Stimulated activated naive CD8-positive, alpha-beta T cell treated with anti-CD3 and anti-CD28 coated beads, Interleukin-15, Interleukin-2, amounts not matched to agents 100 U/mL and 50 U/mL, for 24 hours (primary cell): ENCODE measurements around the gene SMIM22.
"Not testable (repeated sequence)": the region's sequence is repeated elsewhere in the genome, so short reads cannot be mapped to it uniquely, and the experiment has no call there.

ENCODE experiments used
- ATAC-seq: fragments of 150-1000 bp; cut with Tn5 transposase; one replicate; pipeline ENCODE4 v1.10.0; 2021
- DNase-seq: peaks from one replicate; pipeline ENCODE4 v3.0.0; 2021

Gene SMIM22

DNA sequence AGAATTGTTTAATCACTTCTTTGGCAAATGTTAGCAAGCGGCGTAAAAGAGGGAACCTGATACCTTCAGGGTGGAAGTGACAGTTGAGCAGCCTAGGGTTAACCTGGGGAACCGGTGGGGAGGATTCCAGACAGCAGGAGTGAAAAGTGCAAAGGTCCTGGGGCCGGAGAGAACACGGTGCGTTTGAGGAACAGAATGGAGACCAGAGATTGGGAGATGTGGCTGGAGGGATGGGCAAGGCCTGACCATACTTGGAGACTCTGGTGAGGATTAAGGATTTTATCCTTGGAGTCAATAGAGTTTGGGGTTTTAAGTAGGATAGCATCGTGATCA, 25.9 kb upstream of the SMIM22 start:
- DNase-seq: no peak
- no peak for ATAC-seq

DNA sequence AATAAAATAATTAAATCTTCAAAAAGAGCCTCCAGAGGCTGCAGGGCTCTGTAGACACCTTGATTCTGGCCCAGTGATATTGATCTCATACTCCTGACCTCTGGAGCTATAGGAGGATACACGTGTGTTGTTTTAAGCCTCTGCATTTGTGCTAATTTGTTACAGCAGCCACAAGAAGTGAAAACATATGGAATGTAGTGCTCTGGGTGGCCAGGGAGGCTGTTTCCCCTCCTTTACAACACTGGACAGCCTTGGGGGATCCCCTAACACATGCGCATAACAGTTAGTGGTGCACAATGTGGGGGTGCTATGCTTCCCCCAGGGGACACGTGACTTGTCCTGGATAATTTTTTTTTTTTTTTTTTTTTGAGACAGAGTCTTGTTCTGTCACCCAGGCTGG, 23.5 kb upstream of the SMIM22 start:
- ATAC-seq: no peak
- no peak for DNase-seq

DNA sequence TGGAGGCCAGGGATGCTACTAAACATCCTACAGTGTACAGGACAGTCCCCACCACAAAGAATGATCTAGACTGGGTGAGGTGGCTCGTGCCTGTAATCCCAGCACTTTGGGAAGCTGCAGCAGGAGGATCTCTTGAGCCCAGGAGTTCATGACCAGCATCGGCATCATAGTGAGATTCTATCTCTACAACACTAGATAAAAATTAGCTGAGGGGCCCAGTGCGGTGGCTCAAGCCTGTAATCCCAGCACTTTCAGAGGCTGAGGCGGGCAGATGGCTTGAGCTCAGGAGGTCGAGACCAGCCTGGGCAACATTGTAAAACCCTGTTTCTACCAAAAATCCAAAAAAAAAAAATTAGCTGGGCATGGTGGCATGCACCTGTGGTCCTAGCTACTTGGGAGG, 22.8 kb upstream of the SMIM22 start:
- DNase-seq (no peak), ATAC-seq (no peak)

DNA sequence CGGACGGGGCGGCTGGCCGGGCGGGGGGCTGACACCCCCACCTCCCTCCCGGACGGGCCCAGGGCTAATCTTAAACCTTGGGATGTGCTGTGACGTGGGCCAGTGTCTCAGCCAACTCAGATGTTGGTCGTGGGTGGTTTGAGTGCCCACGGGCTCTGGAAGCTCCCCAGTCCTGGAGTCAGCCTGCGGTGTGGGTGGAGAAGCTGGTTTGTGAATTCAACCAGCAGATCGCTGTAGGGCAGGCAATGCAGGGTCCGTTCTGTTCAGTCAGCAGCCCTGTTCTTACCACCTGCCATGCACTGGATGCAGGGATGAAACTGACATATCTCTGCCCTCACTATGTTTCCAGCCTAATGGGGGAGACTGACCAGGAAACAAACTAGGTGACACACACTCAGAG, 20.2 kb upstream of the SMIM22 start:
- ATAC-seq (no peak), DNase-seq (no peak)

DNA sequence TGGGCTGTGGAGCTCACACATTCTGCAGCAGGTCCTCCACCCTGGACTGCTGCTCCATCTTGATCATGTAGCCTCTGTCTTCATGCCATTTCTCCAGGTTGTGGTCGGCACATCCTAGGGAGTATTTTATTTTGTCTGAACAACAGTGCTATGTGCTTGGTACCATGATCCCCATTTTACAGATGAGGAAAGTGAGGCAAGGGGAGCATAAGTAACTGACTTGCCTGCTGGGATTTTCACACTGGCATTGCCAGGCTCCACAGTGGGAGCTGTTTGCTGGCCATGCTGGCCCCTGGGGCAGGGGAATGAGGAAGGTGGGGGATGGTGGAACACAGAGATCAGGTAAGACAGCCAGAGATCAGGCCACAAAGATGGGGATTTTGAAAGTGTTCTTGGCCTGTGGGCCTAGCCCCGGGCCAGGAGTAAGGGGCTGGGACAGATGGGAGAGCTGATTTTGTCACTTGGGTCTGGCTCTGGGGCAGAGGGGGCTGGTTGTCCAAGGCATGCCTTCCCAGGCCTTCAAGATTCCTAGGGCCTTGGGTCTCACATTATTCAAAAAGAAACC, 18.9 kb upstream of the SMIM22 start:
- no peak for ATAC-seq

DNA sequence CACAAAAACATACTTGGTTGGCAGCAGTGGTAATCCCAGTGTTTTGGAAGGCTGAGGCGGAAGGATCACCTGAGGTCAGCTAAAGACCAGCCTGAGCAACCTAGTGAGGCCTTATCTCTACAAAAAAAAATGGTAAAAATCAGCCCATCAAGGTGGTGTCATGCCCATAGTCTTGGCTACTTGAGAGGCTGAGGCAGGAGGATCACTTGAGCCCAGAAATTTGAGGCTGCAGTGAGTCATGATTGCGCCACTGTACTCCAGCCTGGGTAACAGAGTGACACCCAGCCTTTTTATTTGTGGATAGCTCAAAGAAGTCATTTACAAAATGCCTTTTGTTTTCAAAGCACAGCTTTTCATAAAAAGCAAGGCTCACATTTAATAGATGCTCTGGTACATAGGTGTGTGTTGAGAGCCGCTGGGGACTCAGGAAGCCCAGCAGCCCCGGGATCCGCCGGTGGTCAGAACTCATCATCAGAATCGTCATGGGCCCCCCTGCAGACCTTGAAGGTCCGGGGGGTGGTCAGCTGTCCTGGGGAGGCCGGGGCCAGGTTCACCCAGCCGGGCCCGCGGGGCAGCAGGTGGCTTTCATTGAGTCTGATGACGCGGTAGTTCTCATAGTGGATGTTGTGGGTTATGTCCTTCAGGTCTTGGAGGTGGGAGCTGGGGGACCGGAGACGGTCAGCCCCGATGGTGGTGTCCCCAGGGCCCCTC, 17.7 kb upstream of the SMIM22 start:
- DNase-seq (no peak), ATAC-seq (no peak)

More for the DNA sequence above, 18.9 kb upstream of the SMIM22 start:
- DNase-seq: no peak

DNA sequence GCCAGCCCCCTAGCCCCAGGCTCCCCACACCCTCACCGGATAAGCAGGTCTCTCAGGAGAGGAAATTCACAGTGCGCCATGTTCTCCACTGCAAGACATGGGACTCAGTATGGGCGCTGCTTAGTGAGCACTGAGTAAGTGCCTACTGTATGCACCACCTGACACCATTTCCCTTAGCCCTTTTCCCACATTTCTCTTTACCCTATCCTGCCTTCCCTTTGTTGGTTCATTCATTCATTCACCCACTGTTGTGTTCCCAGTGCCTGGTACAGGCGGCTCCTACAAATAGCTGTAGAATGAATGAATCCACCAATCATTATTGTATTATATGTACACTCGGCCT, 17.1 kb upstream of the SMIM22 start:
- ATAC-seq (no peak), DNase-seq (no peak)

DNA sequence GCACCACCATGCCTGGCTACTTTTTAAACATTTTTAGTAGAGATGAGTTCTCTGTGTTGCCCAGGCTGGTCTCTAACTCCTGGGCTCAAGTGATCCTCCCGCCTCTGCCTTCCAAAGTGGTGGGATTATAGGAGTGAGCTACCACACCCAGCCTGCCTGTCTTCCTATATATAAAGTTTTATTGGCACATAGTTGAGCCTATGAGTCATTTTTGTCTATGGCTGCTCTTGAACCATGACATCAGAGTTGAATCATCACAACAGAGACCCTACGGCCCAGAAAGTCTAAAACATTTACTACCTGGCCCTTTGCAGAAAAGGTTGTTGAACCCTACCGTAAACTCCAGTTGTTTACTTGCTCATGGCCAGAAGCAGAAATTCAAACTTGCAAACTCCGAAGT, 14.9 kb upstream of the SMIM22 start:
- ATAC-seq (no peak), DNase-seq (no peak)

DNA sequence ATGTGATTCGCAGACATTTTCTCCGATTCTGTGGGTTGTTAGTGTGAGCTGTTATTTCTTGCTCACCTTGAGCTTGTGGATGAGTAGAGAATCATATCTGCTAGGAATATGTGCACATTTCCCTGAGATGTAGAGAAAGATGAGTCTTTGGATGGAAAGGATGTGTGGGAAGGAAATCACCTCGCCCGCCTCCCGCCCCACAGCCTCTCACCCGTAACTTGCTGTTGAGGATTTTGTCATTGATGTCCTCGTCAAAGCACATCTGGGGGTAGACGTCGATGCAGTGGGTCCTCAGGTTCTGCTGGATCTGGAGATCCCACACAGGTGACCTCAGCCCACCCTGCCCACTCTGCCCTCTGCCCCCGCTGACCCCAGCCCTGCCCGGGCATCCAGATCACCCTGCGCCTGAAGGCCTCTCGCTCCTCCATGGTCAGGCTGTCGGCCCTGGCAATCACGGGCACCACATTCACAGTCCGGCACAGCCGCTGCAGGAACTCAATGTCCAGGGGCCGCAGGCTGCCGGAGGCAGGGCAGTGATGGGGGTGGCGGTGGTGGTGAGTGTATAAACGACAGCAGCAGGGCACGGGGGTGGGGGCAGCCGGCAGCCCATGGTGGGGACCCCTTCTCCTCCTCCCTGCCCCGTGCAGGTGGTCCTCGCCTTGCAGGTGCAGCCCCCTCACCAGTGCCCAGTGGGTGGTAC, 11.8 kb upstream of the SMIM22 start:
- ATAC-seq (no peak), DNase-seq (no peak)

DNA sequence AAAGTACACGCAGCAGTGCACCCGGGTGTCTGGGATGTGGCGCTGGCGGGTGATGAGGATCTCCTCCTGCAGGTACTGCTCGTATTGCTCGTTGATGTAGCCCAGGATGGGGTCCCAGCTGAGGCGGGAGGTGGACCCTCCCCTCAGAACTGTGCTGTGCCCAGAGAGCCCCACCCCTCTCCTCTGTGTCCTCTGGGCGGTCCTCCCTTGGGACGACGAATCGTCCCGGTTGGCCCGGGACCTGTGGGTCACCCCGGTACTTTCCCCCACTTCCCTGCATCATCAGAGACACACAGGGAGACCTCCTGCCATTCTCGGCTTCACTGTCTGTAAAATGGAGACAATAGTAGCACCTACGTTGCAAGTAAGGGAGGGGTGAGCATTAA, 11.2 kb upstream of the SMIM22 start:
- ATAC-seq: no peak

DNA sequence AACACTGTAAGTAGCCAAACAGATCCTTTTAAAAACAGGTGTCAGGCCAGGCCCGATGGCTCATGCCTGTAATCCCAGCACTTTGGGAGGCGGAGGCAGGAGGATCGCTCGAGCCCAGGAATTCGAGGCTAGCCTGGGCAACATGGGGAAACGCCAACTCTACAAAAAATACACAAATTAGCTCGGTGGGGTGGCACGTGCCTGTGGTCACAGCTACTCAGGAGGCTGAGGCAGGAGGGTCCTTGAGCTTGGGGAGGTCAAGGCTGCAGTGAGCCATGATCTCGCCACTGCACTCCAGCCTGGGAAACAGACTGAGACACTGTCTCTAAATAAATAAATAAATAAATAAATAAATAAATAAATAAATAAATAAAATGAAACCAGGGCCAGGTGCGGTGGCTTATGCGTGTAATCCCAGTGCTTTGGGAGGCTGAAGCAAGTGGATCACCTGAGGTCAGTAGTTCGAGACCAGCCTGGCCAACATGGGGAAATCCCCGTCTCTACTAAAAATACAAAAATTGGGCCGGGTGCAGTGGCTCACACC, 10.7 kb upstream of the SMIM22 start:
- DNase-seq: not testable (repeated sequence)

More for the DNA sequence above, 11.2 kb upstream of the SMIM22 start:
- no peak for DNase-seq

DNA sequence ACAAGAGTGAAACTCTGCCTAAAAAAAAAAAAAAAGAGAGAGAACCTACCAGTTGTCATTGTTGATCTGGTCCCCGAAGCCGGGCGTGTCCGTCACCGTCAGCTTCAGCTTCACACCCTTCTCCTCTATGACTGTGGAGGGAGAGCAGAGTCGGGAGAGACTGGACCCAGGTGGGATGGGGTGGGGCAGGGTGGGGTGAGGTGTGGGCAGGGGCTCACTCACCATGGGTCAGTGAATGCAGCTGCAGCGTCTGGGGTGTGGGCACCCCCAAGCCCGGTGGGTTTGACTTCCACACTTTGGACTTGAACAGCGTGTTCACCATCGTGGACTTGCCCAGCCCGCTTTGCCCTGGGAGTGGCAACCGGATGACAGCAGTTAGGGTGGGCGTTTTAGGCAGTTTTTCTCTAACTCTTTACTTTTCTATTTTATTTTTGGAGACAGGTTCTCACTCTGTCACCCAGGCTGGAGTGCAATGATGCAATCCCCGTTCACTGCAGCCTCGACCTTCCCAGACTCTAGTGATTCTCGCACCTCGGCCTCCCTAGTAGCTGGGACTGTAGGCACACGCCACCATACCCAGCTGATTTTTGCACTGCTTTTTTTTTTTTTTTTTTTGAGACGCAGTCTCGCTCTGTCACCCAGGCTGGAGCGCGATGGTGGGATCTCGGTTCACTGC, 9.3 kb upstream of the SMIM22 start:
- DNase-seq (no peak), ATAC-seq (no peak)

More for the DNA sequence above, 10.7 kb upstream of the SMIM22 start:
- not testable (repeated sequence) for ATAC-seq

DNA sequence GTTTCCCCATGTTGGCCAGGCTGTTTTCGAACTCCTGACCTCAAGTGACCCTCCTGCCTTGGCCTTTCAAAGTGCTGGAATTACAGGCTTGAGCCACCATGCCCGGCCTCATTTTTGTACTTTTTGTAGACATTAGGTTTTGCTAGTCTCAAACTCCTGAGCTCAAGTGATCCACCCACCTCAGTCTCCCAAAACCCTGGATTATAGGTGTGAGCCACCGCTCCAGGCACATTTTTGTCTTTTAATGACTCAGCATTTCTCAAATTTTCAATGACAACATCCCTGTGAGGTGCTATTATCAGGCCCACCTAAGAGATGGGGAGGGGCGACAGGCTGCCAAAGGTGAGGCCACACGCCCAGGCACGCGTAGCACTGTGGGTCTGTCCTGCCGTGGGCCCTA, 8.1 kb upstream of the SMIM22 start:
- DNase-seq (no peak), ATAC-seq (no peak)

DNA sequence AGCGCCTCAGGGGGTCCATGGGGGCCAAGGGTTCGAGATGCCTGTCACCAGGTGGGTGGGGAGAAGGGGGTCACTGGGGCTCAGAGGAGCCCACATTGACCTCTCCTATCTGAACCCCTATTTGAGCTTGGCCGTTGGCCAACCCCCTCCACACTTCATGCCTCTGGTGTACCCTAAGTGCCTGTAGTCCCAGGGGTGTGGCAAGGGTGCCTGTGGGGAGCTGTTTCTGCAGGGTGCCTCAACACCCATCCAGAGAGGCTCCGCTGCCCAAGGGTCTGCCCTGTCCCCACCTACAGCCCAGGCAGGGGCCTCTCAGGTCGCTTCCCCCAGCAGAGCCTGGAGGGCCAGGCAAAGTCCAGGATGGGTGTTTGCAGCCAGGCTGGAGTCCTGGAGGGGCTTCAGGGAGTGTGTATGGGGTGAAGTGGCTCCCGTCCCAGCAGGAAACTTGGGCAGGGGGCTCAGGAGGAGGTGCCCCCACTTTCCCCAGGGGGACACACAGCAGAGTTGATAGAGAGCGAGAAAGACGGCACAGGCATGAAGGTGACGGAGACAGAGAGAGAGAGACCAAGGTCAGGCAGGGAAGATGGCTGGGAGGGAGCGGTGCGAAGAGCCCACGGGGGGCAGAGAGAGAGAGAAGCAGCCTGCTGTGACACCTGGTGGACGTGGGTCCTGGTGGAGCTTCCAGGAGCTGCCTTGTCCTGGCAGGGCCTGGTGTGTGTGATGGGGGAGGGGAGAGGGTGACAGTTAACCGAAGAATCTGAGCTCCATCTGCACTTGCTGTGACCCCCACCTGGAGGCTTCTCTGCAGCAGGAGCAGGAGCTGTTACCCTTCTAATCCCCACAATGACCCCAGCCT, 7.3 kb upstream of the SMIM22 start, which contains the start of gene SEPTIN12:
Gene SEPTIN12 (minus strand): TSS at position 719 of the 856 bp plus-strand sequence. CDS start 700 bp downstream, at position 19.
- ATAC-seq (no peak), DNase-seq (no peak)

DNA sequence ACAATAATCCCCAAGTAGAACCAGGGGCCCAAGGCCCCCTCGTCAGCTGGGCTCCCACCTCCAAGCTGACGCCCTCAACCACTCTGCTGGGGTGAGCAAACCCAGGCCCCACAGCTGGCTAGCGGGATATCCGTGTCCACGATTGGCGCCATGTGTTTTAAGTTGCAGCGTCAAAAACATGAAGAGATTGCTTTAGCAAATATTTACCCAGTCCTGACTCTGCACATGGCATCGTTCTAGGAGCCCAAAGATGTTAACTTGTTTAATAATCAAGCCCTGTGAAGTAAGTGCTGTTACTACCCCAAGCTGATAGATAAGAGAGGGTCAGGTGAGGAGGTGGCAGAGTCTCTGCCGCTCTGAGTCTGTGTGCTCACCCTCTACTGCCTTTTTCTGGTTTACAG, 6.7 kb upstream of the SMIM22 start:
- ATAC-seq: no peak
- DNase-seq: no peak

DNA sequence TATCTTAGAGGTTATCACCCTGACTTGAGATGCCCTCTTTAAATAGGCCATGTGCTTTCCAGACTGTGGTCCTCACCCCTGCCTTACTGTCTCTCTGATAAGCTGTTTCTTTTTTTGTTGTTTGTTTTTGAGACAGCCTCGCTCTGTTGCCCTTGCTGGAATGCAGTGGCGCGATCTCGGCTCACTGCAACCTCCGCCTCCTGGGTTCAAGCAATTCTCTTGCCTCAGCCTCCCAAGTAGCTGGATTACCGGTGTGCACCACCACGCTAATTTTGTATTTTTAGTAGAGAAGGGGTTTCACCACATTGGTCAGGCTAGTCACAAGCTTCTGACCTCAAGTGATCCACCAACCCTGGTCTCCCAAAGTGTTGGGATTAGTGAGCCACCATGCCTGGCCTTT, 6.3 kb upstream of the SMIM22 start:
- no peak for ATAC-seq
- DNase-seq: no peak

DNA sequence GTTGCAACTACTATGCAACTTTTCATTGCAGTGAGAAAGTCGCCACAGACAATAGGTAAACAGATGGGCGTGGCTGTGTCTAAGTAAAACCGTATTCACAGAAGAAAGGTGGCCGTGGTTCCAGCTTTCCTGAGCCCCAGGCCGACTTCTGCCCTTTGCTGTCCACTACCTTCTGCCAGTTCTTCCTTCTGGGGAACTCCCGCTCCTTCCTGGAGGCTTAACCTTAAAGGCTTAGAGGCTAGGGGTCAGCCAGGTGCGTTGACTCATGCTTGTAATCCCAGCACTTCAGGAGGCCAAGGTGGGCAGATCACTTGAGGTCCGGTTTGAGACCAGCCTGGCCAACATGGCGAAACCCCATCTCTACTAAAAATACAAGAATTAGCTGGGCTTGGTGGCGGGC, 4.9 kb upstream of the SMIM22 start:
- ATAC-seq: no peak
- DNase-seq: no peak

DNA sequence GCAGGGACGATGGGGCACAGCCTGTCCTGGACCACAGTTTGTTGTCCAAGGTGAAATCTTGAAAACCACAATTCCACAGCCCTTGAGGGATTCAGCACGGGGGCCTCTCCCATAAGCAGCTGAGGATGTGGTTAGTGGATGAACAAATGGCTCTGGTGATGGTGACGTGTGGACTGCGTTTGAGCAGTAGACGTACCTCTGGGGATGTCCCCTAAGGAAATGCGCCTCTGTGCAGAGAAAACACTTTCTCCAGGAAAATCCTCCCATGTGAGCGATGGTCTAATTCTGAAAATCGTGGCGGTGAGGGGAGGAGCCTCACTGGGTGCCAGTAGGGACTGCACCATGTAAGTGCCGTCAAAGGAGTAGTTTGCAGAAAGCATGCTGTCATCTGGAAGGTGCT, 4.3 kb upstream of the SMIM22 start:
- ATAC-seq (no peak), DNase-seq (no peak)

DNA sequence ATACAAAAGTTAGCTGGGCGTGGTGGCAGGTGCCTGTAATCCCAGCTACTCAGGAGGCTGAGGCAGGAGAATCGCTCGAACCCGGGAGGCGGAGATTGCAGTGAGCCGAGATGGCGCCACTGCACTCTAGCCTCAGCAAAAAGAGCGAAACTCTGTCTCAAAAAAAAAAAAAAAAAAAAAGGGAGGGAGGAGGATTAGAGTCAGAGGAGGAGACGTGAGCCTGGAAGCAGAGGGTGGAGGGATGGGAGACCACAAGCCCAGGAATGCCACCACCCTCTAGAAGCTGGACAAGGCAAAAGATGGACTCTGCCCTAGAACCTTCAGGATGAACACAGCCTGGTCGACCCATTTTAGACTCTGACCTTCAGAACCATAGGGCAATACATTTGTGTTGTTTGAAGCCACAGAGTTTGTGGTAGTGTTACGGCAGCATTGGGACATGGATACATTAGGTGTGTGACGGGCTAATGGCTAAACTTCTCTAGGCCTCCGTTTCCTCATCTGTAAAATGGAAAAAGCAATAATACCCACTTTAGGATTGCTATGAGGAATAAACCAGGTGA, 2.1 kb upstream of the SMIM22 start:
- no peak for DNase-seq
- ATAC-seq: no peak

DNA sequence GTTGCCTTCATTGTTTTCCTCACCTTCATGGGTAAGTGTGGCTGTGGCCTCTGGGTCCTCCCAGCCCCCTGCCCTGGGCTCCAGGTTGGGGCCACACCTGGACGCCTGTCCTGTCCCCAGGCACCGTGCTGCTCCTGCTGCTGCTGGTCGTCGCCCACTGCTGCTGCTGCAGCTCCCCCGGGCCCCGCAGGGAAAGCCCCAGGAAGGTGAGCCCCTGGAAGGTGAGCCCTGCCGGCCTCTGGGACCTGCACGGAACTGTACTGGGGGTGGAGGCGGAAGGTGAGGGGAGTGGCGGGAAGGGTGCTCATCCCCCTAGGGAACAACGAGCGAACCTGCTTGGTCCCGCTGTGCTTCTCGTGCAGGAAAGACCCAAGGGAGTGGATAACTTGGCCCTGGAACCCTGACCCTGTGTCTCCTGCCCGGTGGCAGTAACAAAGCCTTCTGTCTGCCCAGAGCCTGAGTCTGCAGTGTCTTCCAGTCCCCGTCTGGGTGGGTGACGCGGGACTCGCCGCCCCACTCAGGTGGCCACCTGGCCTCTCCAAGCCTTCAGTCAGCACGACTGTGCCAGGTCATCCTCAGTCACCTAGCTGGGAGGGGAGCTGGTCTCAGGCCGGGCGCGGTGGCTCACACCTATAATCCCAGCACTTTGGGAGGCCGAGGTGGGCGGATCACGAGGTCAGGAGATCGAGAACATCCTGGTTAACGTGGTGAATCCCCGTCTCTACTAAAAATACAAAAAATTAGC, 831 bp downstream of the SMIM22 start:
- ATAC-seq: no peak
- DNase-seq: no peak
